SK-N-MC (cell line): ENCODE results near the gene BMI1.

Experiments
- EZH2 ChIP-seq: fragments of 200-600 bp; sonication (generic); IDR thresholded peaks from one replicate; pipeline ENCODE4 v1.6.1; 2017; ENCODE audit warnings: antibody characterized with exemption
- FOXP2 ChIP-seq: optimal IDR thresholded peaks from 2 replicates; pipeline ENCODE3; 2011; ENCODE audit warnings: mild to moderate bottlenecking, moderate library complexity; ENCODE audit not compliant: insufficient read depth; ENCODE audit errors: extremely low read length, control extremely low read depth
- POLR2AphosphoS5 ChIP-seq: IDR thresholded peaks from 2 replicates; pipeline ENCODE4 v1.6.1; 2012; ENCODE audit warnings: mild to moderate bottlenecking, low read depth, low read length, borderline replicate concordance

- TF ChIP-seq EZH2 (no peak), POLR2AphosphoS5 (no peak), FOXP2 (no peak)
Measured at GRCh38 chr10:22323538-22324305, 2.8 kb downstream of the BMI1 start.
